Cardiac septum (tissue), 1 donor: Measurements from ENCODE around the gene CHRNA1. TPM values are rescaled to one million over a fixed set of nuclear protein-coding genes. Genes with fewer than 3 reads are reported as not detected.
"Not testable (repeated sequence)": the region's sequence is repeated elsewhere in the genome, so short reads cannot be mapped to it uniquely, and the experiment has no call there.

Source experiments
- DNase-seq: peaks from one replicate; pipeline ENCODE4 v3.0.0-alpha.2; 2020; ENCODE audit warnings: low spot score
- intact Hi-C: fragments of 100-400 bp; cut with DNase I; formaldehyde crosslinking; loops from one replicate; pipeline ENCODE4 v1.14.0; 2022
- total RNA-seq: library from RNA; stranded (reverse); fragmentation: NEBNext Ultra II Directional; extraction: Animal tissue kit (Norgen Biotek cat#: 25700); gene quantifications from one replicate; pipeline ENCODE4 v1.2.1, GENCODE V29; 2021
- donor health status: DM: no; HTN: no; CAD: no.

Gene CHRNA1
- total RNA-seq, 1 donor from 2014 or later, result 0.94 TPM

DNA sequence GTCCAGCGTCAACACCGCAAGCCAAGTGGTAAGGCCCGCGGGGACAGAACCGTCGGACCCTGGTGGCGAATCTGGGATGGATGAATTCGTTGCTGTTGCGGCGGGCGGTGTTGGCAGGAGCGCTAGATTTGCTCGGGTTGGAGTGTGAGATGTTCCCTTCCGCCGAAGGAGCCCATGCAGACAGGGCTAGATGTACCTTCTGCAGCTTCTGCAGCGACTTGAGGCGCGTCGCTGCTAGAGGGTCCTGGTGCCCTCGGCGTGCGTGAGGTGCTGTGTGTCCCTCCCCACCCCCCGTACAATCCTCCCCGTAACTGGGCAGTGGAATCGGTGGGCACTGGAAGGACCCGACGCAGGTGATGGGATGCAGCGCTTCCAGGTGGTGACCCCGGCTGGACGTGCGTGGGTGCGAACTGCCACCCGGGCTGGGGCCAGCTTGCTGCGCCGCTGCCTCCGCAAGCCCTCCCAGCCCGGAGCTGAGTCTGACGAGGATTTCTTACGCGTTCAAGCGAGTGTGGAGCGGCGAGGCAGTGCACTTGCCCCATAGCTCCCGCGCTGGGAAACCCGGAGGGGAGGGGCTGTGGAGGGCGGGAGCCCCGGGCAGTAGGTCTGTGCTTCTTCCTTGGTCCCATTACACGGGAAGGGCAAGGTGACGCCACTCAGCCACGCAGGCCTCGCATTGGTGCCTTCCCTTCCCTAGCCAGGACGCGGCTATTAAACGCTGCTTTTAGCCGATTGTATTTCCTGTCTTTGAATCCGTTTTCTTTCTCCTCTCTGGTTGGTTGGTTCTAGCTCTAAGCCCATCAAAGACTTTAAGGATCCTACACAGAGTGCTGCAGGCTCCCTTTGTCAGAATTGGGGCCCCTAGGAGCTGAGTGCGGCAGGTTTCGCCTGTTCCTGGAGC, 34.2 kb downstream of the CHRNA1 start:
- intact Hi-C loops, result no loop called here
- DNase-seq, result no peak

DNA sequence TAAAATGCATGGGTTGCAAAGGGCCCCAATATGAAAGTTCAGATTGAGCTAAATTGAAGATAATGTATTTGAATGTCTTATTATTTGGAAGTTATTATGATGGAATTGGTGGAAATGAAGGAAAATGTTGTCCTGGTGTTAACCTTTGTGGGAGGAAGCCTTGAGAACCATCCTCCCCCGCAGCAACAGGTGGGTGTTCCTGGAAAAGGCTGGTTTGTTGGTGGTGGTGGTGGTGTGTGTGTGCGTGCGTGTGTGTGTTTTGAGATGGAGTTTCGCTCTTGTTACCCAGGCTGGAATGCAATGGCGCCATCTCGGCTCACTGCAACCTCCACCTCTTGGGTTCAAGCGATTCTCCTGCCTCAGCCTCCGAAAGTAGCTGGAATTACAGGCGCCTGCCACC, 36.2 kb downstream of the CHRNA1 start:
- DNase-seq, result no peak
- intact Hi-C loops, result no loop called here

- no peak for DNase-seq
- intact Hi-C loops, result no loop called here
These were observed 38.1 kb downstream of the CHRNA1 start for GRCh38 chr2:174726212-174726611.

- intact Hi-C loops, result no loop called here
- DNase-seq, result no peak
These were observed 41.2 kb downstream of the CHRNA1 start for GRCh38 chr2:174722942-174723592.

- DNase-seq, result no peak
- intact Hi-C loops, result no loop called here
These were observed 45.3 kb downstream of the CHRNA1 start for GRCh38 chr2:174719016-174719415.

GRCh38 chr2:174718591-174718990, 45.7 kb downstream of the CHRNA1 start:
- DNase-seq, result no peak
- intact Hi-C loops, result no loop called here

DNA sequence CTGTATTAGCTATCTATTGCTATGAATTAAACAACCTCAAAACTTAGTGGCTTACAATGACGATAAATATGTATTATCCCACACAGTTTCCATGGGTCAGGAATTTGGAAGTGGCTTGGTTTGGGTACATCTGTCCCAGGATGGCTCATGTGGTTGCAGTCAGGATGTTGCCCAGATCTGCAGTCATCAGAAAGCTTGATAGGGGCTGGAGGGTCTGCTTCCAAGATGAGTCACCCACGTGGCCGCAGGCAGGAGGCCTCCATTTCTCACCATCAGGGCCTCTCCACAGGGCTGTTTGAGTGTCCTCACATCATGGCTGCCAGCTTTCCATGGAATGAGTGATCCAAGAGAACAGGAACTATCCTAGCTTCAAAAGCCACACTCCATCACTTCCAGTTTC, 46.4 kb downstream of the CHRNA1 start:
- no peak for DNase-seq
- intact Hi-C loops, result no loop called here

- DNase-seq, result no peak
- intact Hi-C loops, result no loop called here
These were observed 47.0 kb downstream of the CHRNA1 start for GRCh38 chr2:174717273-174717672.

DNA sequence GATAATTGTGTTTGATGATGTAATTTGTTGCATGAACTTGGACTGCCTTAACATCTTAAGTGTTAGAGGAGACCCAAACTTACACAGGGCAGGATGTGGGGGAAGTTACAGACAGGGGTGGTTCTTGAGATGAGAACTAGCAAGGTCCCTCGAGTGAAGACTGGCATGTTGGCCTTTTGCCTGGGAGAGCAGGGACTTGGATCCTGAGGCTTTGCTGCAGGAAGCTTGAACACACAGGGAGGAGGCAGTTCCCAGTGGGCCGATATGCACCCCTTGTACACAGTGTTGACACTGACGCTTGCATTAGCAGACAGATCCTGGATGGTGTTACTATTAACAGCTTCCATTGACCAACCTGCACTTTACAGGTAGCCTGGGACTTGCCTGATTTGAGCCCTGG, 47.5 kb downstream of the CHRNA1 start:
- intact Hi-C loops, result no loop called here

GRCh38 chr2:174713686-174714085, 50.6 kb downstream of the CHRNA1 start:
- intact Hi-C loops, result no loop called here
- no peak for DNase-seq

More for the DNA sequence above, 47.5 kb downstream of the CHRNA1 start:
- no peak for DNase-seq

DNA sequence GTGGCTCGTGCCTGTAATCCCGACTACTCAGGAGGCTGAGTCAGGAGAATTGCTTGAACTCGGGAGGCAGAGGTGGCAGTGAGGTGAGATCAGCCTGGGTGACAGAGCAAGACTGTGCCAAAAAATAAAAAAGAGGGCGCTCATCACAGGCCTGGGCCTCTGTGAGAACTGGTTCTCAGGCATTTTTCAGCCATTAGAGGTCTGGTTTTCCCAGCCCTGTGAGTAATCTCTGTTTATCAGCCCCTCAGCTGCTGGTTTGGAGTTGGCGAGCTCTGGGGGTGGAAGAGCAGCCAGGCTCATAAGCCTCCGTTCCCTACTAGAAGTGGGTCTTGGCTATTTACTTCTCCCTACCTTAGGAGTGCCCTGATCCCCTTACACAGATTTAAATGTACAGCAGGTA, 53.1 kb downstream of the CHRNA1 start:
- DNase-seq, result no peak
- intact Hi-C loops, result no loop called here

GRCh38 chr2:174709416-174710004, 54.8 kb downstream of the CHRNA1 start:
- DNase-seq, intact Hi-C loops: not testable (repeated sequence)

DNA sequence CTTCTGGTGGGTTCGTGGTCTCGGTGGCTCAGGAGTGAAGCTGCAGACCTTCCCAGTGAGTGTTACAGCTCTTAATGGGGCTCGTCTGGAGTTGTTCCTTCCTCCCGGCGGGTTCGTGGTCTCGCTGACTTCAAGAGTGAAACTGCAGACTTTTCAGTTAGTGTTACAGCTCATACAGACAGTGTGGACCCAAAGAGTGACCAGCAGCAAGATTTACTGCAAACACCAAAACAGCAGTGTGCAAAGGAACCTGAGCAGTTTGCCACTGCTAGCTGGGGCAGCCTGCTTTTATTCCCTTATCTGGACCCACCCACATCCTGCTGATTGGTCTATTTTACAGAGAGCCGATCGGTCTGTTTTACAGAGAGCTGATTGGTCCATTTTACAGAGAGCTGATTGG, 55.6 kb downstream of the CHRNA1 start:
- intact Hi-C loops, result no loop called here

GRCh38 chr2:174705321-174705720, 59.0 kb downstream of the CHRNA1 start:
- intact Hi-C loops, result no loop called here
- no peak for DNase-seq

More for the DNA sequence above, 55.6 kb downstream of the CHRNA1 start:
- DNase-seq, result no peak

DNA sequence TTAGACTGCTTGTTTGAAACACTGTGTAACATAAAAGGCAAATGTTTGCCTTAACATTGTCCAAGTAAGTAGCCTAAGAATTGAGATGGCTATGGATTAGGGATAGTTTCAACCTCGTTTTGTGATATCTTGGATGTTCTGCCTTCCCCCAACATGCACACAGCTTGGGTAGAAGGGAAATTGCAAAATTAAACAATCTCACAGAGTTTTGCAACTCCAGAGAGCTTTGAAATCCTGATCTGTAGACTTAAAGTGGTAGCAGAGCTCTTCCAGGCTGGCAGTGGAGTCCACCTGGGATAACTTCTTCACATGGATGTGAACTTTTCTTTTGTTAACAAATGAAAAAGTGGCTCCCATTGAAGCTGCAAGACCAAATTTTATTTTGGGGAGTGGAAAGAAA, 59.6 kb downstream of the CHRNA1 start:
- intact Hi-C loops, result no loop called here
- no peak for DNase-seq

DNA sequence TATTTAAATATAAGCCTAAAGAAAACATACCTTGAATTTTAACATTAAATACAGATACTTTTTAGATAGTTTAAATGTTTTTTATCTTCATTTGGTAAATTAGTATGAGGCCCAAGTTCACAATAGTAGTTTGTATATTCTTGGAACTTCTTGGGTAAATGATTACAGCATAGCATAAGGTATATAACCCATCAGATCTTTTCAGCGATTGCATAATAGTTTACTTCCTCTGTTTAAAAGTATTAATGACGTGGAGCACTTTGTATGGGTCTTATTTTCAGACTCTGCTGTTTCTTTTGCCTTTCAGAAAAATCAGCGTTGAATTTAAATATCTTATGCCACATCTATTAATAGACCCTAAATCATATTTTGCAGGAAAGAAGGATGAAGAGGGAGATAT, 60.2 kb downstream of the CHRNA1 start:
- no peak for DNase-seq
- intact Hi-C loops, result no loop called here

DNA sequence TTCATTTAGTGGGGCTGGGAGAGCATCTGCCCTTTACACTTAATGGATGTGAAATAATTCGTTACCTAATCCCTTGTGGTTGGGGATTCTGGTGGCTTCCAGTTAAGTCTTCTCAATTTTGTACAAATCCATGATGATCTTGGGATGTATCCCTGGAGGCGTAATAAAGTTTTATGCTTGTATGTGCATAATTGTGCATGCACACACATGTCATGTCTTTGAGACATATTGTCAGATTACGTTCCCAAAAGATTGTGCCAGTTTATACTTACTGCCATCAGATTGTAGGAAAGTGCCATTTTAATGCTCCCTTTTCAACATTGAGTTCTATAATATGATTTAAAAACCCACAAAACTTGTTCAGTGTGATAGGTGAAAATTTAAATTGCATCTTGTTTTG, 60.8 kb downstream of the CHRNA1 start:
- intact Hi-C loops, result no loop called here
- no peak for DNase-seq

DNA sequence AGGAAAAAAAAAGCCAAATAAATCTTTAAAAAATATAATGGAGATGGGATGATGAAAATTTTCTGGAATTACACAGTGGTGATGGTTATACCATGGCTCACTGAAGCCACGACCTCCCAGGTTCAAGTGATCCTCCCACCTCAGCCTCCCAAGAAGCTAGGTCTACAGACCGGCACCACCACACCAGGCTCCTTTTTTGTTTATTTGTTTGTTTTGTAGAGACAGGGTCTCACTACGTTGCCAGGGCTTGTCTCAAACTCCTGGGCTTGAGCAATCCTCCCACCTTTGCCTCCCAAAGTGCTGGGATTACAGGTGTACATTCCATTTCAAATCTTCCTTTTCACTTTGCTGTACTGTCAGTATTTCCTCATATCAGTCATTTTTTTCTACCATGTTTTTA, 61.7 kb downstream of the CHRNA1 start:
- no peak for DNase-seq
- intact Hi-C loops, result no loop called here

GRCh38 chr2:174699993-174700766, 64.1 kb downstream of the CHRNA1 start:
- intact Hi-C loops, result loop anchor here (5.0 kb wide), 1 partner anchor 238 kb away; no protein-coding TSS in a partner anchor
- DNase-seq, result no peak
